Measurements from ENCODE around the gene FAM222B. TPM values are rescaled to one million over a fixed set of nuclear protein-coding genes. Genes with fewer than 3 reads are reported as not detected.

Gene FAM222B
- total and polyA plus RNA-seq, 8 donors: 16.5 to 25.4 (median 19.6) TPM

GRCh38 chr17:28712705-28713415, 129.7 kb downstream of the FAM222B start:
- no peak overlapping the region for H3K4me3 ChIP-seq
- H3K27me3 ChIP-seq: peaks cover 0 to 16% of the 10 kb centered on the region in 2 donors
- H3K4me1 ChIP-seq: peaks cover 11 to 46% of the 10 kb centered on the region in 2 donors
- intact Hi-C loops (cut with DNase I): no loop called here
- H3K36me3 ChIP-seq: peaks cover 0 to 25% of the 10 kb centered on the region in 2 donors
- no peak for ATAC-seq
- peak in 1 of 4 donors; percentile 13 for DNase-seq
- no peak for TF ChIP-seq CTCF (IDR thresholded peaks at IDR 0.05)
- H3K9me3 ChIP-seq: no peaks in the 10 kb centered on the region
- no peak overlapping the region for H3K27ac ChIP-seq

GRCh38 chr17:28712032-28712704, 130.4 kb downstream of the FAM222B start:
- Histone ChIP-seq H3K4me1 (peaks cover 11 to 39% of the 10 kb centered on the region in 2 donors), H3K27me3 (peaks cover 0 to 9% of the 10 kb centered on the region in 2 donors), H3K36me3 (peaks cover 0 to 25% of the 10 kb centered on the region in 2 donors), H3K4me3 (peak overlapping the region; percentile 56 to 74), H3K27ac (peak overlapping the region; percentile 81 to 91), H3K9me3 (no peaks in the 10 kb centered on the region)
- peak in 1 of 2 donors; percentile 12 for TF ChIP-seq CTCF (IDR thresholded peaks at IDR 0.05)
- ATAC-seq (peak; percentile 2), DNase-seq (peak in 3 of 4 donors; percentile 35 to 90 (median 73))
- intact Hi-C loops (cut with DNase I): no loop called here

- Histone ChIP-seq H3K9me3 (no peaks in the 10 kb centered on the region), H3K27ac (peak within 1 kb of the TSS; percentile 81 to 91), H3K4me3 (peak within 1 kb of the TSS; percentile 56 to 74), H3K4me1 (peaks cover 9 to 34% of the 10 kb centered on the region in 2 donors), H3K27me3 (peaks cover 0 to 4% of the 10 kb centered on the region in 2 donors), H3K36me3 (peaks cover 0 to 25% of the 10 kb centered on the region in 2 donors)
- intact Hi-C loops (cut with DNase I): no loop called here
- DNase-seq: peak in 1 of 4 donors; percentile 88
- no peak for ATAC-seq
- no peak for TF ChIP-seq CTCF (IDR thresholded peaks at IDR 0.05)
Measured at GRCh38 chr17:28711723-28712031, 130.9 kb downstream of the FAM222B start, which contains the start of gene PROCA1. Gene PROCA1, minus strand, starts transcription at chr17:28711888. Its CDS starts 228 bp downstream, at chr17:28711660.

- no peak for TF ChIP-seq CTCF (IDR thresholded peaks at IDR 0.05)
- Histone ChIP-seq H3K27me3 (no peaks in the 10 kb centered on the region), H3K4me3 (peak overlapping the region; percentile 56 to 74), H3K9me3 (no peaks in the 10 kb centered on the region), H3K4me1 (peaks cover 5 to 28% of the 10 kb centered on the region in 2 donors), H3K36me3 (peaks cover 0 to 25% of the 10 kb centered on the region in 2 donors), H3K27ac (peak overlapping the region; percentile 81 to 91)
- intact Hi-C loops (cut with DNase I): no loop called here
- peak; percentile 91 to 97 (median 95) for DNase-seq
- peak; percentile 96 for ATAC-seq
Measured at GRCh38 chr17:28710861-28711722, 131.5 kb downstream of the FAM222B start.
